CD1c-positive myeloid dendritic cell (primary cell): ENCODE measurements around the gene AGAP1.

Experiments used
- DNase-seq: peaks from one replicate; pipeline ENCODE4 v3.0.0-alpha.2; 2016; ENCODE audit errors: extremely low spot score

The AGAP1 gene

DNA sequence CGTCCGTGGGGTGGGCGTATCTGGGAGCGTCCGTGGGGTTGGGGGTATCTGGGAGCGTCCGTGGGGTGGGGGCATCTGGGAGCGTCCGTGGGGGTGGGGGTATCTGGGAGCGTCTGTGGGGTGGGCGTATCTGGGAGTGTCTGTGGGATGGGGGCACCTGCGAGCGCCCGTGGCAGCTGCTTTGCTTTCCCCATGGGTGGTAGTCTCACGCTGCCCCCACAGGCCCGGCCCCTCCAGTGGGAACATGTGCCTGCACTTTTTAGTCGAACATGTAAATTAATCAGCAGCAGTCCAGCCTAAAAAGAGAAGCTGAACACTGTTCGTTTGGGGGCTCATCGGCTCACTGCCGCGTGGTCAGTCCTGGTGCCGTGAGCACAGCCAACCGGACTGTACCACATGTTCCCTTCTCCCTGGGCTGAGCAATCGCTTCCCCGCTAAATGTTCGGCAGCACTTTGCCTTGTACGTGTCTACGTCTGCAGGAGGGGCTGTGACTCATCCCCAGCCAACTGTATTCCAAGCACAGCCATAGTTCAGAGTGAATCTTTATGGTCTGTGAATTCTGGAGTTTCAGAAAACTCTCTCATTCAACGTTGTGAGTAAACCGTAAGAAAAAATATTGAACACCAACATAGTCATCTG is 271.5 kb downstream of the AGAP1 start:
- DNase-seq: no peak

GRCh38 chr2:235766278-235766677 is 272.4 kb downstream of the AGAP1 start:
- peak; percentile 70 for DNase-seq

- no peak for DNase-seq
Observed at GRCh38 chr2:235768606-235769005, 274.8 kb downstream of the AGAP1 start.

GRCh38 chr2:235769046-235769445 is 275.2 kb downstream of the AGAP1 start:
- no peak for DNase-seq

DNA sequence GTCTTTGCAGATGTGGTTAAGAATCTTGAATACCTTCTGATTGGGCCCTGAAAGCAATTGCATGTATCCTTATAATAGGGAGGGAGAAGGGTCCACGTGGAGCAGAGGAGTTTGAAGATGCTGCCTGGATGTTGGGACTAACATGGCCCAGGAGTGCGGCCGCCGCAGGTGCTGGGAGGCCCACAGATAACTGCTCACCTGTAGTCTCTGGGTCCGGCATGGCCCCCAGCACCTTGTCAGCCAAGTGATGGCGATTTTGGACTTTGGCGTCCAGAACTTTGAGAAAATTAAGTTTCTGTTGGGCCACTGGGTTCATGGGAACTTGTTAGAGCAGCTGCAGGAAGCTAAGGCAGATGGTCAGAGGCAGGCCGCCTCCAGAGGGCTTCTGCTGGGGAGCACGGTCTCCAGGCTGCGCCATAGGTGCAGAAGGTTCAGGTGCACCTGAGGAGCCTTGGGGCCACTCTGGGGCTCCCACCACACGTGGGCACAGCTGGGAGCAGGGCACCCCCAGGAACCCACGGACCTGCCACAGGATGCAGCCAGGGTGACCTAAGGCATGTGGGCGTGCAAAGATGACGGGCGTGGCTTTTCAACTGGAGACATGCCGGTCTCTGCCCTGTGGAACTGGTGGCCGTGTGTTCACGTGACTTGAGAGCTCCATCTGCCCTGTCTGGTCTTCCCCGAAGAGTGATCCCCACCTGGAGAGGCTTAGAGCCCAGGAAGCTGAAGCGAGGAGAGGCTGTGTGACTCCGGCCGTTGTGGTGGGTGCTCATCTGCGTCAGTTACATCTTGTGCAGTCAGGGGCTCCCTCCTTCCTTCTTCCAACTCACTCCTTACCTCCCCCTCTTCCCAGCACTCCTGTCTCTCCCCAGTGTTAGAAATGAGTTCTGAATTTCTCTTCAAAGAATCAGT is 277.3 kb downstream of the AGAP1 start:
- no peak for DNase-seq

GRCh38 chr2:235773188-235773928 is 279.5 kb downstream of the AGAP1 start:
- DNase-seq: no peak

DNA sequence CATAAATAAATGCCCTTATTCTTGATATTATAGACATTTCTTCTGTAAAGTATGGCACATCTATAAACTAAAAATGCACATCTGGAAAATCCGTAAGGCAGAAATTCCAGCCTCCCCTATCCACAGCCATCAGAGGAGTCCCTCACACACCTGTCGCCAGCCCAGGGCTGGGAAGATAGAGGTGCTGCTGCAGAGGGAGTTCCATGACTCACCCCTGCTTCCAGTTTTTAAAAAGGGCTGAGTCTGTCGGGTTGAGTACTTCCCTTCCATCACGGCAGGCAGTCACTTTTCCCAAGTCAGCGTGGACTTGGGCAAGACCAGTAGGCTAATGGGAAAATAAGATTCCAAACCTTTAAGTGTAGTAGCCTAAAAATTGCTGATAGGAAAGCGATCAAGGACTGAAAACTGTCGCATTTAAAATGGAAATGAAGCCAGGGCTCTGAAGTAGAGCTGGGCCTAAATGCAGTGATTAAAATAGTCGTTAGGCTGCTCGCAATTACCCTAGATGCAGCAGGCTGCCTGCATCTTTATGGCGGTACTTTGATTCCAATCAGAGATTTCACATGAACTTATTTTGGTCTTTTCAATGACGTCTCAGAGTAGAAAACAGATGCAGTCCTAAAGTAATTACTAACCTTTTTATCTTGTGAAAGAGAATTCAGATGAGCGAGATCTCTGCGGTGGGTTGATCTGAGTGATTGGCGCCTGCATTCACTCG is 280.5 kb downstream of the AGAP1 start:
- no peak for DNase-seq

GRCh38 chr2:235776531-235776930 is 282.7 kb downstream of the AGAP1 start:
- no peak for DNase-seq

- peak; percentile 37 for DNase-seq
Observed at GRCh38 chr2:235779444-235779896, 285.6 kb downstream of the AGAP1 start.

DNA sequence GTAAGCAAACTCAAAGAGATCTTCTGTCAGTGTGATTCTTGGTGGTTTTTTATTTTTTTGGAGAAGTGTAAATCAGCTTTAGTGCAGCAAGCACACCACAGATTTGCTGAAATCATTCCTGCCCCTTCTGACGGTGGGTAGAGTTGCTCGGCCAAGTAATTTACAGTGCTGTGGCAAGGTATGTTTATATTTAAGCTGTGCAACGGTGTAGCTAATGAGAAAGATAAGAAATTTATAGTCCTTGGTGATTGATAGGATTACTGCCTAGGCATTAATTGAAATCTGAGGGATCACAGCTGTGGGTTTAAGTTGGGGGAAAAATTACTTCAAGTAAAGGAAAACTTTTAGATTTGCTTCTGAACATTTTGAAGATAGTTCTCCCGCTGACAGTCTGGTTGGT is 286.6 kb downstream of the AGAP1 start:
- no peak for DNase-seq

DNA sequence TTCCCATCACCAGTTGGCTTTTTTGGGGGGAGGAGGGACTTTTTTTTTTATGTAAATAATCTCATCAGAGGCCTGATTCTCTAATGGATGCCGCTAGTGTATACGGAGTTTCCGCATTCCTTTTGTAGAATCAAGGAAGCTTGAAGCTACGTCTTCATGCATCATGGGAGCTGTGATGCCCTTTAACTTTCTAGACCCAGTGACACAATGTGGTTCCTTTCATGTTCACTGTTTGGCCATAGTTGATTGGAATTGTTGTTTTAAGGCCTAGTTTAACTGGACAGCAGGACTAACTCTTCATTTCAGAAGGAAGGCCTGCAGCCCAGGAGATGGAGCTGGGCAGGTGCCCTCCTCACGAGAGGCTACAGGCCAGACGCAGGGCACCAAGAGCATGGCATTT is 287.9 kb downstream of the AGAP1 start:
- no peak for DNase-seq

- no peak for DNase-seq
Observed at GRCh38 chr2:235784788-235785187, 290.9 kb downstream of the AGAP1 start.

- DNase-seq: no peak
Observed at GRCh38 chr2:235789552-235789951, 295.7 kb downstream of the AGAP1 start.

DNA sequence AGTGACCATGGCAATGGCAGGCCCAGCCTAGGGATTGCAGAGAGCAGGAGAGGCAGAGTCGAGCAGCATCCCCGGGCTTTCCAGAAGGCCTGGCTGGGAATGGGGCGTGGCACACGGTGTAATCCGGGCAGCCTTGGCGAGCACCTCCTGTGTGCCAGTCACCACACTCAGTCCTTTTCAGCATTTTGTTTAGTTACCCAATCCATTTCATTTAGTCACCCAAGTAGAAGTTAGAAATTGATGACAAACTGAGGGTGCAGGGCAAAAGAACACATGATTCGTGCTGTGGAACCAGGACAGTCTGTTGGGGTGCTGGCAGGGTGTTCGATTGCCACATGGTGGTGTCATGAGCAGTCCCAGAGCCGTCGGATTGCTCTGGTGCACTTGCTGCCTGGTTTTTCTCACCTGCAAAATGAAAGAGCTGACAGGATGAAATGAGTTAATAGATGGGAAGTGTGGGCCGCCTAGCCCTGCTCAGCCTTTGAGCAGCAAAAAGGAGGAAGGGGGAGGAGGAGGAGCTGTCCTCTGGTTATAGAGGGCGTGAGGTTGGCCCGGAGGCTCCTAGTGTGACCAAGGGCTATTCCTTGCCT is 299.4 kb downstream of the AGAP1 start:
- DNase-seq: no peak

GRCh38 chr2:235799281-235799680 is 305.4 kb downstream of the AGAP1 start:
- no peak for DNase-seq

GRCh38 chr2:235802542-235802941 is 308.7 kb downstream of the AGAP1 start:
- DNase-seq: no peak

GRCh38 chr2:235803028-235803427 is 309.2 kb downstream of the AGAP1 start:
- no peak for DNase-seq

DNA sequence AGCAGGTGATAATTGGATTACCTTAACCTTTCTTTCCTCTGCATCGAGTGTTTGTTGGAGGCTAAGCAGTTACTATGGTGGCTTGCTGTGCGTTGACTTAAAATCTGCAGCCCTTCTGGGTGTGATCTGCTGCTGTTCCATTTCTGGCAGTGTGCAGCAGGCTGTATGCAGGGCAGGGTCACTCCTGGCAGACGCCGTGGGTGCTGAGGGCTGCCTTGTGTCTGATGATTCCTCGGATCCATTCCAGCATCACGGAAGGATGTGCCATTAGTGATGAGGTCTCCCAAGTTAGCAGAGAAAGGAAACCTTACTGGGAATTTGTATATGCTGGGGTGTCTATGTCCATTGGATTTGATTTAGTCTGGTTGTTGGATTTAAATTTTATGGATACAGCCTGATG is 310.8 kb downstream of the AGAP1 start:
- DNase-seq: no peak

DNA sequence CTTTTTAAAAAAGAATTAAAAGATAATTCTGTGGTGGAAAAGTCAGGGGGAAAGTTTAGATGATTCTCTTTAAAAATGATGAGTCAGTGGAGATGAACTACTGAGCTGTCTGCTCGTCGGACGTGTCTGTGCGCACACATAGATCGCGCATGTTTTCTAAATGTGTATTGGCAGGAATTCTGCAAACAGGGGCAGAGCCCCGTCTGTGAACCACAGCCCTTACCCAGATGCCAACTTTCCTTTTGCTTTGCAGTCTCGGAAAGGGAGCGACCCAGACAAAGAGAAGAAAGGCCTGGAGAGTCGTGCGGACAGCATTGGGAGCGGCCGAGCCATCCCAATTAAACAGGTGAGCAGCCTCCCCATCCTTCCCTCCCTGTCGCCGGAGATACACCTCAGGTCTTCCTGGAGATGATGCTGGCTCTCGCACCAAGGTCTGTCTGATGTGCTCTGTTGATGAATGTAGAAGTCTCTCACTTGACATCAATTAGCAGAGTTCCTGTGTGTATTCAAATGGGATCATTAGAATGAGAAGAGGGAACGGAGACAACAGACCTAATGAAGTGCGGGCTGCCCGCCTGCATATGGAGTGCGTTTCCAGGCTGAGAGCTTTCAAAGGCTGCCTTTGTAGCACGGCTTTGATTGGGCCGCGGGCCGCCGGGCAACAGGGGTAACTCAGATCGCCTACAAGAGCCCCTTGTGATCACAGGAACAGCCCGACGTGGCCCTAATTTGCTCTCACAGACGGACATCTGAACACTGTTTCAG is 313.3 kb downstream of the AGAP1 start:
- no peak for DNase-seq

GRCh38 chr2:235808366-235808765 is 314.5 kb downstream of the AGAP1 start:
- DNase-seq: no peak

DNA sequence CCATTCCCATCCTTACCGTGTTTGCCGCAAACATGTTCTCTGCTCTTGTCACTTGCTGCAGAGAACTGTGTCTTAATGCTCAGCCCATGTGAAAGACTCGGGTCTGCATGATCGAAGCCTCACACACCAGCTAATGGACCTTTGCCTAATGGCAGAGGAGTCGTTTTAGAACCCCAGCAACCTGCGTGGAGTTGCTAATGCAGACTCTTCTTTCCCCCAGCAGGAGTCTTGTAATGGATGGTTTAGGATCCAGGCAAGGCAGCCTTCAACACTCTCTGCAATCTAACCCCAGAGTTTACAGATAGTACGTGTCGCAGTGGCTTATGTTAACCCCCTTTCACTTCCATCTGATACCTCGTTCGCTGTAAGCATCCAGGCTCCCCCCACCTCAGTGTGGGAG is 316.4 kb downstream of the AGAP1 start:
- DNase-seq: no peak
